IMR-90 (cell line): ENCODE data around the gene FTCDNL1. TPM values are rescaled to one million over a fixed set of nuclear protein-coding genes. Genes with fewer than 3 reads are reported as not detected.
A peak's percentile ranks its signal among the peaks of the same experiment; 100 is the strongest.

ENCODE experiments used
- ATAC-seq: fragments of 200-7000 bp; cut with Tn5 transposase; 2 replicates; pipeline ENCODE4 v1.9.1; 2020; ENCODE audit warnings: low read depth, mild to moderate bottlenecking, moderate library complexity
- BruUV-seq: library from RNA; stranded (reverse); fragments of 400-500 nt; replicated peaks from 2 replicates; lab custom pipeline; 2021; lab: Mats Ljungman, UMichigan
- CTCF ChIA-PET: fragments of 300-600 bp; formaldehyde crosslinking; extraction: SDS; loops from one replicate; lab custom pipeline; 2021; ENCODE audit warnings: antibody characterized with exemption; lab: Yijun Ruan, JAX
- POLR2A ChIA-PET: fragments of 300-600 bp; sonication (Branson Sonifier 250); formaldehyde crosslinking; loops from one replicate; lab custom pipeline; 2022; ENCODE audit warnings: antibody characterized with exemption; ENCODE audit not compliant: unreplicated experiment; lab: Charles Lee
- DNase-seq: peaks from one replicate; pipeline ENCODE4 v3.0.0; 2013
- H2AFZ ChIP-seq: replicated peaks from 2 replicates; pipeline ENCODE3; 2013; ENCODE audit warnings: low read length, mild to moderate bottlenecking; ENCODE audit not compliant: poor library complexity
- H2AK5ac ChIP-seq: 2 replicates; pipeline ENCODE4 v1.6.1; 2013; ENCODE audit warnings: low read depth, low read length, inconsistent platforms
- H2AK9ac ChIP-seq: replicated peaks from 2 replicates; pipeline ENCODE3; 2013; ENCODE audit warnings: mild to moderate bottlenecking, low read depth, low read length, moderate library complexity; ENCODE audit not compliant: poor library complexity
- H2BK120ac ChIP-seq: 2 replicates; pipeline ENCODE4 v1.6.1; 2013; ENCODE audit warnings: low read depth, low read length, inconsistent platforms
- H2BK15ac ChIP-seq: 3 replicates; pipeline ENCODE4 v1.6.1; 2013; ENCODE audit warnings: low read depth, low read length, inconsistent platforms
- H2BK20ac ChIP-seq: 2 replicates; pipeline ENCODE4 v1.6.1; 2013; ENCODE audit warnings: low read depth, mild to moderate bottlenecking, inconsistent platforms, low read length, moderate library complexity
- H2BK5ac ChIP-seq: 2 replicates; pipeline ENCODE4 v1.6.1; 2013; ENCODE audit warnings: mild to moderate bottlenecking, low read depth, low read length, inconsistent platforms; ENCODE audit not compliant: poor library complexity, severe bottlenecking
- H3K14ac ChIP-seq: replicated peaks from 2 replicates; pipeline ENCODE4 v1.6.1; 2013; ENCODE audit warnings: low read depth, low read length, inconsistent platforms
- H3K18ac ChIP-seq: 2 replicates; pipeline ENCODE4 v1.6.1; 2013; ENCODE audit warnings: low read depth, low read length, control low read depth
- H3K23ac ChIP-seq: 2 replicates; pipeline ENCODE4 v1.6.1; 2013; ENCODE audit warnings: low read depth, low read length, inconsistent platforms
- H3K27ac ChIP-seq: 2 replicates; pipeline ENCODE4 v1.5.1; 2013; ENCODE audit warnings: mild to moderate bottlenecking, control low read depth, low read length; ENCODE audit not compliant: insufficient read depth
- H3K27me3 ChIP-seq: 2 replicates; pipeline ENCODE4 v1.6.1; 2013; ENCODE audit warnings: low read length; ENCODE audit not compliant: control insufficient read depth, insufficient read depth
- H3K36me3 ChIP-seq: 2 replicates; pipeline ENCODE4 v1.6.1; 2013; ENCODE audit warnings: low read length, mixed read lengths; ENCODE audit not compliant: control insufficient read depth, insufficient read depth
- H3K4ac ChIP-seq: 2 replicates; pipeline ENCODE4 v1.6.1; 2013; ENCODE audit warnings: low read depth, low read length, inconsistent platforms
- H3K4me1 ChIP-seq: 2 replicates; pipeline ENCODE4 v1.6.1; 2013; ENCODE audit warnings: low read length, mixed read lengths; ENCODE audit not compliant: control insufficient read depth, insufficient read depth
- H3K4me2 ChIP-seq: 2 replicates; pipeline ENCODE4 v1.6.1; 2013; ENCODE audit warnings: low read depth, mild to moderate bottlenecking, control low read depth, low read length, moderate library complexity
- H3K4me3 ChIP-seq: 2 replicates; pipeline ENCODE4 v1.5.1; 2013; ENCODE audit warnings: low read depth, mild to moderate bottlenecking, control low read depth, low read length, moderate library complexity; ENCODE audit not compliant: insufficient read depth
- H3K56ac ChIP-seq: 2 replicates; pipeline ENCODE4 v1.6.1; 2013; ENCODE audit warnings: low read length, inconsistent platforms; ENCODE audit not compliant: insufficient read depth; ENCODE audit errors: extremely low read depth
- H3K79me1 ChIP-seq, 2 experiments: 2 replicates each; pipeline ENCODE4 v1.6.1; 2013; ENCODE audit warnings: low read length in 2 of 2, inconsistent platforms in 1 of 2, low read depth in 1 of 2
- H3K9ac ChIP-seq: 2 replicates; pipeline ENCODE4 v1.6.1; 2013; ENCODE audit warnings: low read depth, low read length, control low read depth
- H3K9me1 ChIP-seq: 2 replicates; pipeline ENCODE4 v1.6.1; 2013; ENCODE audit warnings: low read length, inconsistent platforms; ENCODE audit not compliant: insufficient read depth
- H3K9me3 ChIP-seq: 2 replicates; pipeline ENCODE4 v1.6.1; 2013; ENCODE audit warnings: low read length; ENCODE audit not compliant: control insufficient read depth, insufficient read depth
- H4K20me1 ChIP-seq: 2 replicates; pipeline ENCODE4 v1.6.1; 2013; ENCODE audit warnings: low read length, inconsistent platforms; ENCODE audit not compliant: insufficient read depth
- H4K5ac ChIP-seq: 2 replicates; pipeline ENCODE4 v1.6.1; 2013; ENCODE audit warnings: mild to moderate bottlenecking, low read depth, low read length, control low read depth
- H4K8ac ChIP-seq, 2 experiments: 2 replicates each; pipeline ENCODE4 v1.6.1; 2013; ENCODE audit warnings: low read depth in 2 of 2, low read length in 2 of 2, control low read depth in 1 of 2, inconsistent platforms in 1 of 2
- H4K91ac ChIP-seq: 2 replicates; pipeline ENCODE4 v1.6.1; 2013; ENCODE audit warnings: low read depth, low read length, inconsistent platforms; ENCODE audit not compliant: insufficient read depth
- BHLHE40 ChIP-seq: fragments of 150-350 bp; IDR thresholded peaks from 2 replicates; pipeline ENCODE4 v1.6.1; 2016; ENCODE audit warnings: mild to moderate bottlenecking, low read depth, low read length
- CEBPB ChIP-seq: IDR thresholded peaks from 2 replicates; pipeline ENCODE4 v1.6.1; 2012; ENCODE audit warnings: low read depth, low read length, improper control_type of control experiment
- CHD1 ChIP-seq: IDR thresholded peaks from 2 replicates; pipeline ENCODE4 v1.6.1; 2012; ENCODE audit warnings: low read depth, low read length, improper control_type of control experiment
- FOS ChIP-seq: fragments of 150-350 bp; IDR thresholded peaks from 2 replicates; pipeline ENCODE4 v1.6.1; 2016; ENCODE audit warnings: low read depth, low read length
- MAFK ChIP-seq: IDR thresholded peaks from 2 replicates; pipeline ENCODE4 v1.6.1; 2012; ENCODE audit warnings: low read depth, low read length, improper control_type of control experiment
- MAZ ChIP-seq: IDR thresholded peaks from 2 replicates; pipeline ENCODE4 v1.6.1; 2012; ENCODE audit warnings: low read depth, mild to moderate bottlenecking, low read length, improper control_type of control experiment, moderate library complexity, borderline replicate concordance
- MXI1 ChIP-seq: IDR thresholded peaks from 2 replicates; pipeline ENCODE4 v1.6.1; 2012; ENCODE audit warnings: low read depth, mild to moderate bottlenecking, low read length, moderate library complexity, borderline replicate concordance
- NFE2L2 ChIP-seq: fragments of 150-350 bp; IDR thresholded peaks from 2 replicates; pipeline ENCODE4 v1.6.1; 2016; ENCODE audit warnings: low read depth, mild to moderate bottlenecking, low read length
- POLR2A ChIP-seq: IDR thresholded peaks from 2 replicates; pipeline ENCODE4 v1.6.1; 2012; ENCODE audit warnings: mild to moderate bottlenecking, low read depth, low read length
- RAD21 ChIP-seq: IDR thresholded peaks from 2 replicates; pipeline ENCODE4 v1.6.1; 2012; ENCODE audit warnings: low read length, improper control_type of control experiment
- RCOR1 ChIP-seq: IDR thresholded peaks from 2 replicates; pipeline ENCODE4 v1.6.1; 2012; ENCODE audit warnings: mild to moderate bottlenecking, low read length, improper control_type of control experiment; ENCODE audit not compliant: insufficient replicate concordance
- RFX5 ChIP-seq: IDR thresholded peaks from 2 replicates; pipeline ENCODE4 v1.8.0; 2012; ENCODE audit warnings: low read depth, mild to moderate bottlenecking, low read length, moderate library complexity
- SMC3 ChIP-seq: fragments of 150-350 bp; IDR thresholded peaks from 2 replicates; pipeline ENCODE4 v1.6.1; 2016; ENCODE audit warnings: low read depth, mild to moderate bottlenecking, antibody characterized with exemption, low read length, moderate library complexity
- WGBS, 2 experiments: methylation state at CpG; one replicate each; pipeline versions ENCODE4 v1.1.5 to v1.1.7; 2013; ENCODE audit warnings: missing lambda C conversion rate in 2 of 2; ENCODE audit not compliant: insufficient read length in 1 of 2; ENCODE audit errors: extremely low coverage in 2 of 2; 5-methylcytosine and 5-hydroxymethylcytosine counted together
- dilution Hi-C: fragments of 300-500 bp; cut with HindIII; formaldehyde crosslinking; loops from one replicate; pipeline ENCODE4 v1.14.3; 2018; ENCODE audit warnings: low sequenced_read_pairs; ENCODE audit not compliant: unreplicated experiment
- in situ Hi-C: fragments of 300-500 bp; cut with MboI; formaldehyde crosslinking; loops from 3 replicates; pipeline ENCODE4 v1.14.3; 2019; ENCODE audit warnings: low sequenced_read_pairs, inconsistent platforms, mixed read lengths
- intact Hi-C: fragments of 100-400 bp; cut with micrococcal nuclease; formaldehyde crosslinking; loops from 2 replicates; pipeline ENCODE4 v1.10.0; 2022
- polyA plus RNA-seq, 3 experiments: library from polyadenylated mRNA; depleted of rRNA; stranded (reverse); fragments of >200 nt; gene quantifications; 2 replicates each; pipeline ENCODE4 v1.2.3, GENCODE V29; 2012; ENCODE audit warnings: low replicate concordance in 1 of 3
- total RNA-seq: library from RNA; depleted of rRNA; stranded (reverse); fragments of >200 nt; gene quantifications from 2 replicates; pipeline ENCODE4 v1.2.3, GENCODE V29; 2012
- TF ChIP-seq, protein P1 (sequence below): fragments of 150-350 bp; IDR thresholded peaks from 2 replicates; pipeline ENCODE4 v1.6.1; 2017; ENCODE audit warnings: mild to moderate bottlenecking, antibody characterized with exemption, low read length, low read depth
- TF ChIP-seq, protein P2 (sequence below): fragments of 150-350 bp; IDR thresholded peaks from 2 replicates; pipeline ENCODE4 v1.6.1; 2016; ENCODE audit warnings: low read depth, mild to moderate bottlenecking, low read length, moderate library complexity, borderline replicate concordance

Gene FTCDNL1
- total and polyA plus RNA-seq, 2 of the 4 experiments (the other 2 are of a cell fraction): 0.18 to 0.21 TPM

DNA sequence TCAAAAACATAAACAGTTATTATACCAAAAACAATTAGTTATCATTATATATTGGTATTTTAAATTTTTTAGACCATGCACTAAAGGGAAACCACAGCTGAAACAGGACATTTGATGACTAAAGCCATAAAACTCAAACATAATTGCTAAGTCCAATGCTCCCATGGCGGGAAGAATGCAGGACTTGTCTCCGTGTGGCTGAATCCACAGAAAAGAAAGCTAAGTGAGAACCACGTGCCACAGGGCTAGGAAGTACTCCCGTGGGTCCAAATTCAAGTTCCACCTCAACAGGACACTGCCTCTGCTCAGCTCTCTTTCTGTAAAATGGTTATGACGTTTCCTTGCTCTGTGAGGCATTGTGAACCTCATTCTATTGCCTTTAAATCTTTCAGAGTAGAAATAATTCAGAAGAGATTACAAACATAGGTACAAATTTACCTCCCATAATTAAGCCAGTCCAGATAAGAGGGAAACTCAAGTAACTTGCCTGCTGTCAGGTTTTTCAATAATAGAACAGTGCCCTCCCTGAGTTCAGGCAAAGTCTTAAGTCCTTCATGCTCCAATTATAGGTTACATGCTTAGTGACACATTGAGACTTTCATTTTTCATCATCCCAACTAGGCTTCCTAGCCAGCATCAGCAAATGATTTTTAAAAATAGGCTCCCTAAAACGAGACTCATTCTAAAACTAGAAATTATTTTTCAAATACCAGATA is 36.7 kb downstream of the FTCDNL1 start:
- Histone ChIP-seq H3K4ac (peak overlapping the region; percentile 78; the same call in 1 of the 2 replicates), H2BK15ac (no peak overlapping the region), H3K14ac (peak overlapping the region; percentile 65; the same call in 1 of the 2 replicates), H3K23ac (peak overlapping the region; percentile 28; the same call in 1 of the 2 replicates), H3K9ac (no peak overlapping the region), H3K4me1 (peaks cover 9% of the 10 kb centered on the region; the same call in 1 of the 2 replicates), H2BK120ac (peak overlapping the region; percentile 46), H3K79me1 (no peaks in the 10 kb centered on the region), H4K20me1 (no peaks in the 10 kb centered on the region), H2AK9ac (no peak overlapping the region), H2BK20ac (peak overlapping the region; percentile 73), H3K27ac (peak overlapping the region; percentile 40; the same call in 1 of the 2 replicates), H3K9me3 (no peaks in the 10 kb centered on the region), H4K8ac (peak overlapping the region; percentile 28 to 52; a peak in 1 of 4 replicates), H4K5ac (no peak overlapping the region), H3K36me3 (no peaks in the 10 kb centered on the region), H3K56ac (no peak overlapping the region), H3K27me3 (no peaks in the 10 kb centered on the region; the same call in 1 of the 2 replicates), H2BK5ac (no peak overlapping the region), H2AFZ (no peak overlapping the region), H3K9me1 (no peaks in the 10 kb centered on the region; the same call in 1 of the 2 replicates), H3K18ac (no peak overlapping the region; the same call in 1 of the 2 replicates), H4K91ac (peak overlapping the region; percentile 51; the same call in 1 of the 2 replicates), H3K4me2 (no peak overlapping the region), H2AK5ac (no peak overlapping the region), H3K4me3 (no peak overlapping the region)
- WGBS, 2 experiments: no CpG with 5 or more reads among the region's 6 CpGs
- CTCF ChIA-PET: no interaction called here
- no TSS peak for BruUV-seq
- intact Hi-C loops (no loop called here), in situ Hi-C loops (no loop called here), dilution Hi-C loops (no loop called here)
- peak; percentile 17; the same call in 1 of the 2 replicates for ATAC-seq
- no peak for DNase-seq
- POLR2A ChIA-PET: no interaction called here
- TF ChIP-seq, protein P1, sequence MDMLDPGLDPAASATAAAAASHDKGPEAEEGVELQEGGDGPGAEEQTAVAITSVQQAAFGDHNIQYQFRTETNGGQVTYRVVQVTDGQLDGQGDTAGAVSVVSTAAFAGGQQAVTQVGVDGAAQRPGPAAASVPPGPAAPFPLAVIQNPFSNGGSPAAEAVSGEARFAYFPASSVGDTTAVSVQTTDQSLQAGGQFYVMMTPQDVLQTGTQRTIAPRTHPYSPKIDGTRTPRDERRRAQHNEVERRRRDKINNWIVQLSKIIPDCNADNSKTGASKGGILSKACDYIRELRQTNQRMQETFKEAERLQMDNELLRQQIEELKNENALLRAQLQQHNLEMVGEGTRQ: no peak
- TF ChIP-seq RFX5 (no peak), POLR2A (no peak), BHLHE40 (no peak), NFE2L2 (no peak), MAFK (no peak), CHD1 (no peak), MXI1 (no peak), RCOR1 (no peak), CEBPB (no peak), FOS (no peak), SMC3 (no peak), MAZ (no peak), RAD21 (no peak)
- TF ChIP-seq, protein P2, sequence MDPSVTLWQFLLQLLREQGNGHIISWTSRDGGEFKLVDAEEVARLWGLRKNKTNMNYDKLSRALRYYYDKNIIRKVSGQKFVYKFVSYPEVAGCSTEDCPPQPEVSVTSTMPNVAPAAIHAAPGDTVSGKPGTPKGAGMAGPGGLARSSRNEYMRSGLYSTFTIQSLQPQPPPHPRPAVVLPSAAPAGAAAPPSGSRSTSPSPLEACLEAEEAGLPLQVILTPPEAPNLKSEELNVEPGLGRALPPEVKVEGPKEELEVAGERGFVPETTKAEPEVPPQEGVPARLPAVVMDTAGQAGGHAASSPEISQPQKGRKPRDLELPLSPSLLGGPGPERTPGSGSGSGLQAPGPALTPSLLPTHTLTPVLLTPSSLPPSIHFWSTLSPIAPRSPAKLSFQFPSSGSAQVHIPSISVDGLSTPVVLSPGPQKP: no peak
